HG02885 (cell line): ENCODE results near the gene LRRC75B.

Experiments
- ATAC-seq: cut with Tn5 transposase; IDR thresholded peaks from one replicate; pipeline ENCODE4 v1.9.1; 2021; ENCODE audit warnings: mild to moderate bottlenecking; ENCODE audit not compliant: unreplicated experiment, poor library complexity

Gene LRRC75B

DNA sequence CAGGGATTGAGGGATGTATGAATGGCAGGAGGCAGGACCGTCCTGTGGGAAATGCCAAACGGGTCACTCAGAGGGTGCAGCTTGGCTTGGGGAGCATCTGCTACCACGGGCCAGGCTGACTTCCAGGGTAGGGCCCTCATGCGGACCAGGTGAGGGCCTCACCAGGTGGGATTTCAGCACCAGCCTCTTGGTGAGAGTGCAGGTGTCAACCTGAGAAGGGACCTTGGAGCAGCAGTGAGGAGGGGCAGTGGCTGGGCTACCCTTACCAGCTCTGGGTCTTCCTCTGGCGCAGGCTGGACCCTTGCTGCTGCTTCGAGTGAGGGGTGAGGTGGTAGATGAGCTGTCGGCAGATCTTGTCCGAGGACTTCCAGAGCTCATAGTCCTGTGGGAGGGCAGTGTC is 4.9 kb downstream of the LRRC75B start:
- ATAC-seq = no peak

DNA sequence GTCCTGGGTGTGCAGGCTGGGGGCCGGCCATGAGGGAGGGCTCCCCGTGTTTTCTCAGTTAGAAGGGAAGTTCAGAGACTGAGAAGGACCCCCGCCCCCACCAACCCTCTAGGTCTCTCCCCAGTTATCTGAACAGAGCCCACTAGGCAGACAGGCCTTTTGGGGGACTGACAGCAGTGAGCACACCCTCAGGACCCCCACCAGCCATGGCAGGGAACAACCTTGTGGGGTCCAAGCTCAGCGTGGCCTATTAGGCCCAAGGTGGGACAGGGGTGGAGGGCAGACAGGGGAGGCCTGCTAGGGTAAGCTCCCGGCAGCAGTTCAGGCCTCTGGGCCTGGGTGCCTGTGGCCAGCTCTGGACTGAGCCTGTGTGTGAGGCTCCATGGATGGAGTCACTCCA is 5.6 kb downstream of the LRRC75B start:
- ATAC-seq = no peak

DNA sequence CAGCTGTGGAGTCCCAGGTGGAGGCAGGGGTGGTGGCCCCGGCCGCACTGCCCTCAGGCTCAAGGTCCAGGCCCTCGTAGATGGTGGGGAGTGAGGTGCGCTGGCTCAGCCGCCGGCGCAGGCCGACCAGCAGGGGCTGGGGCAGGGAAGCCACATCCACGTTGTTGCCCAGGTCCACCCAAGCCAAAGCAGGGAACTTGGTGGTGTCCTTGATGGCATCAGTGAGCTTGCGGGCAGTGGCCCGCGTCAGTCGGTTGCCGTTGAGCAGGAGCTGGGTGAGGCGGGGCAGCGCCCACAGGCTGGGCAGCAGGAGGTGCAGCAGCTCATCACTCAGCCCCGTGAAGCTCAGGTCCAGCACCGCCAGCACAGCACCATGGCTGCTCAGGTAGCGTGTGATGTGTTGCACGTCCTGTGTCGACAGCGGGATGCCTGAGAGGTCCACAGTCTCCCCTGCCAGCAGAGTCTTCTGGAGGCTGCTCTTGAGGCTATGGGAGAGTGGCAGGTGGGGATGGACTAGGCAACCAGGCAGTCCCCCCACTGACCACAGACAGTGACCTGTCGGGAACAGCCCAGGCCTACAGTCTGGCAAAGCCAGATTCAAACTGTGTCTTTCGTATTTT is 6.8 kb downstream of the LRRC75B start:
- ATAC-seq = no peak

- ATAC-seq = no peak
Observed at GRCh38 chr22:24585461-24585860, 7.4 kb downstream of the LRRC75B start.

GRCh38 chr22:24584871-24585411 is 7.9 kb downstream of the LRRC75B start:
- ATAC-seq = no peak

DNA sequence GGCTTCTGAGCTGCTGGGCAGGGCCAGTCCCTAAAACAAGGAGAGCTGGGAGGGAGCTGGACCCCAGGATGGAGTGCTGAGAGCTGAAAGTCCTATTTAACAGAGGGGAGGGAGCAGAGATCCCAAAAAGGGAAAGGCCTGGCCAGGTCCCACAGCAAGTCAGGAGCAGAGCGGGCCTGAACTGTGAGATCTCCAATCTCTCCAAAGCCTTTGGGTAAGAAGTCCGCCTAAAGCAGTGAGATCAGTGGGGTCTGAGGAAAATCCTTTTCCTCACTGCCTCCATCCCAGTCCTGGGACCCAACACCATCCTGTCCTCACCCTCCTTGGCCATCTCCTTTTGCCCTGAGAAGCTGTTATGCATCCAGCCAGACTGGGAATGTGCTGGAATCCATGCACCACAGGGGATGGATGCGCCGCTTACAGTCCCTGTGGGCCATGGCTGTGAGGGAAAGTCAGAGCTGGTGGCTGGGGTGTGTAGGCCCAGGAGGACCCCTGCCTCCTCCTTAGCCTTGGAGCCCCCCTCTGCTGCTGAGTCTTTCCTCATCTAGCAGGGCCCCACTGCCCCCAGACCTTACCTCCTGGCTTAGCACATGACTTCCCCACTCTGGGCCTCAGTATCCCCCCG is 8.6 kb downstream of the LRRC75B start:
- ATAC-seq = no peak

DNA sequence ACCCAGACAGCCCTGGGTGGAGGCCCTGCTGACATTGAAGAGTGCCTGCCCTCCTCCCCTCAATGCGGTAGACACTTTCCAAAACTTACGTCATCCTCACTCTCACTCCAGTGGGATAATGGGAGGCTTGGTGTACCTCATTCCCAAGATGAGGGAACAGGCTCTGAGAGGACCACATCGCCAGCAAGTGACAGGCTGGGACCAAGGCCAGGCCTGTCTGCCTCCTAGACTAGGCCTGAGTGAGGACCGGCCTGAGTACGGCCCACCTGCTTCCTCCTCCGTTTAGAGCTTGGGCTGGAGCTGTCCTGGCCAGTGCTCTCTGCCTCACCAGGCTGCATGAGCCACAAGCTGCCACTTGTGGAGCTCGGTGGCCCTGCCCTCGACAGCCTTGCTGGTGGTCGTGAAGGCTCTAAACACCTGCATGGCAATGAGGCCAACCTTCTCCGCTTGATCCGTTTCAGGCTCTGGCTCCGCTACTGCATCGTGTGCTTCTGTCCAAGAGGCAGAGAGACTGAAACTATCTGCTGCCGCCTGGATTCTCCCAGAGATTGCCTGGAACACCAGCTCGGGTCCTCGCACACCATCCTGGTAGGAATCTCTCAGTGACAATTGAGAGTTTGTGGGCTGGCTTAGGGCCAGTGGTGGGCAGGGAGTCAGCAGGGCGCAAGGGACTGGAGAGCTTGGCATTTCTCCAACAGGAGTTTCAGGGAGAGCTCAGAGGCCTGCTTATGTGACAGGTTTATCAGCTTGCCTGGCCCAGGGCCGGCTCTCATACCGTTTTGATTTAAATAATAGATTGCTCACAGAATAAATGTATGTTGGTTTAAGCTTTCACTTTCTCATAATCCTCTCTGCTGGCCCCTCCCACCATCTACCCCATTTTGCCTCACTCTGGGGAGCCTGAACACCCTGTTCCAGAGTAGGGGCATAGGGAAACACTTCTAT is 9.4 kb downstream of the LRRC75B start:
- ATAC-seq = no peak

GRCh38 chr22:24582056-24582814 is 10.6 kb downstream of the LRRC75B start:
- no peak for ATAC-seq

- ATAC-seq = no peak
Observed at GRCh38 chr22:24580276-24580675, 12.6 kb downstream of the LRRC75B start.

DNA sequence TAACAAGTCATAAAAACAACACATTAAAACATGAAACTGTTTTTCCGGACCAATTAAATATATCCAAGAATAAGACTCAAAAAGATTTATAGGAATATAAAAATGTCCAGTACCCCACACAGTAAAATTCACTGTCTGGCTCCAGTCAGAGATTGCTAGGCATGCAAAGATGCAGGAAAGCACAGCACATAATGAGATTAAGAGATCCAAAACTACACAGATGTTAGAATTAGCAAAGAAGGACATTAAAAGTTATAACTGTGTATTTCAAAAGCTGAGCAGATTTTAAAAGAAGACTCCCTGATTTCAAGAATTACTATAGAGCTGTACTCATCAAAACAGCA is 13.6 kb downstream of the LRRC75B start:
- no peak for ATAC-seq

GRCh38 chr22:24578355-24579257 is 14.3 kb downstream of the LRRC75B start:
- no peak for ATAC-seq

DNA sequence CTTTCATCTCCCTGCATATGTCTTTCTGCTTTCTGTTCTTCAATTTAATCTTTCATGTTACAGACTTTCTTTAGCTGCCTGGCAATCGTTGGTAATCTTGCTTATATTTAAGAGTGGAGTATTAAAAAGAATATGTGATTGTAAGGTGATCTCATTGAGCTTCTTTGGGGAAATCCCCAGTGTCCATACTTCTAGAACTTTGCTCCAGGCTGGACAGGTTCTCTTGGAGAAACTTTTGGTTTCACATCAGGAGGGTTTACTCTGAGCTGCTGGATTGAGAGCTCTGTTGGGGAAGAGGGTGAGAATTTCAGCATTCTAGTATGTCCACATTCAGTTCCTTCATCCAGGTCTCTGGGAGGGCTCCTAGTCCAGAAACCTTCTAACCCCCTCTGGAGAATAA is 16.1 kb downstream of the LRRC75B start:
- ATAC-seq = no peak

DNA sequence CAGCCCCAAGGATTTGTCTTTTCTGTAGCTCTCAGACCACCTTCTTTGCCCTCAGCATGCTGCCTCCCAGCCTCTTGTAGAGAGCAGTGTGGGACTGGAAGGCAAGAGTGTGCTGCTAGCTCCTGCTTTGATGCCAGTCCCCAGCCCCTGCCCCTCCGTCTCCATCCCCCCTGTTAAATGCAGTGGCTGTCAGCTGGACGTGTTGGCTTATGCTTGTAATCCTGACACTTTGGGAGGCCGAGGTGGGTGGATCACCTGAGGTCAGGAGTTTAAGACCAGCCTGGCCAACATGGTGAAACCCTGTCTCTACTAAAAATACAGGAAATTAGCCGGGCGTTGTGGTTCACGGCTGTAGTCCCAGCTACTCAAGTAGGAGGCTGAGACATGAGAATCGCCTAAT is 21.6 kb downstream of the LRRC75B start:
- no peak for ATAC-seq

DNA sequence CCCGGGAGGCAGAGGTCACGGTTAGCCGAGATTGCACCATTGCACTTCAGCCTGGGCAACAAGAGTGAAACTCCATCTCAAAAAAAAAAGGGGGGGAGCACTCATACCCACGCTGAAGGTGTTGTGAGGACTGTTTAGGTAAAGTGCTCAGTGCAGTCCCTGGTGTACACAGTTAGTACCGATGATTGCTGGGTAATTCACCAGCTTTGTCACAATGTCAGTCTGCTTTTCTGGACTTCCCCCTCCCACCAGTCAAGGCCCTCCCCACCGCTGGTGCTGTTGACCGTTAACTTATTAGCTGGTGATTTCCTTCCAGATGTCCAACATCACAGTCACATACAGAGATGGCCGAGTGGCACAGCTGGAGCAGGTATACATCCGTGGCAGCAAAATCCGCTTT is 25.2 kb downstream of the LRRC75B start:
- ATAC-seq = no peak

DNA sequence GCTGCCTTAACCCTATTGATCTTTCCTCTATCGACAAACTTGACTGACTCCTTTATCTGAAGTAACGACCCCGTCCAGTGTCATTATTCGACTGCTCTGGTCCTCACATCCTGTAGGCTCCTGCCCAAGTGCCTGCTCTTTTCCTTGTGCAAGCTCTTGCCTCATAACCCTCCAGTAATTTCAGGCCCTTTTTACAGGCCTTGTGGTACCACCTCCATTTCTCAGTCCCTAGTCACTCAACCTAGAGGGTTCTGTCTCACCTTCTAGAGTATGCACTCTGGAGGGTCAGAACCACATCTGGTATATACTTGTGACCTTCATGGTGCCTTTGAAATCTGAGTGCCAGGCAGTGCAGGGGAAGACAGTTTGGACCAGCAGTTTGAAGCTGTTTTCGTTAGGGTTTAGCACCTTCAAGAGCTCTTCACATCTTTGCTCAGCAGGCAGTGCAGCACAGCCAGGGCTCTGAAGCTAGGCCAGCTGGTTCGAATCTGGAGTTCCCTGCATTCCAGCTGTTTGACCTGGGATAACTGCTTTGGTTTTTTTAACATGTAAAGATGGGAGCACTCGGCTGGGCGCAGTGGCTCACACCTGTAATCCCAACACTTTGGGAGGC is 25.9 kb downstream of the LRRC75B start:
- no peak for ATAC-seq

- ATAC-seq = no peak
Observed at GRCh38 chr22:24565077-24565476, 27.8 kb downstream of the LRRC75B start.

- no peak for ATAC-seq
Observed at GRCh38 chr22:24564376-24565058, 28.4 kb downstream of the LRRC75B start.

DNA sequence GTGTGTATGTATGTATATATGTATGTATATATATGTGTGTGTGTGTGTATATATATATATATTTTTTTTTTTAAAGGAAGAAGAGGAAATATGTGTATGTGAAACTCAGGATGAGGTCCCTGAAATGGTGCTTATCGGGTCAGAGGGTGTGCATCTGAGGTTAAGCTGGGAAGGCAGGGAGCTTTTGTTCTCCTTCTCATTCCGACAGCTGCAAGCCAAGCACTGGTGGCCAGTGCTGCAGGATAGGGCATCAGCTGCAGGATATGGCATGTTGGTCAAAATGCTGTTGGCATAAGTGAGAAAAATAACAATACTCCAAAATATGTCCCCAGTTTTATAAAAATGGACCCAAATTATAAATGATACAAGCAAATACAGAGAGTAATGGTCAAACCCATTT is 29.6 kb downstream of the LRRC75B start:
- ATAC-seq = no peak
